Keratinocyte (primary cell): ENCODE measurements around the gene RANBP17.

Source experiments
- CTCF ChIP-seq, 3 experiments: IDR thresholded peaks in 1 of 3; conservative IDR thresholded peaks in 1 of 3; optimal IDR thresholded peaks in 1 of 3; 2 replicates in 2 of 3; 3 replicates in 1 of 3; pipeline versions ENCODE3 to v1.5.1; 2011; ENCODE audit warnings: low read length in 3 of 3, mild to moderate bottlenecking in 3 of 3, moderate library complexity in 2 of 3, control low read depth in 1 of 3, inconsistent platforms in 1 of 3; ENCODE audit not compliant: insufficient read depth in 2 of 3; ENCODE audit errors: extremely low read depth in 1 of 3
- EZH2 ChIP-seq: IDR thresholded peaks from one replicate; pipeline ENCODE4 v1.6.1; 2012; ENCODE audit warnings: inconsistent platforms, mild to moderate bottlenecking, low read length, moderate library complexity

- TF ChIP-seq CTCF (optimal IDR thresholded peaks at IDR 0.05 in 1 of 3, IDR thresholded peaks at IDR 0.05 in 1 of 3, conservative IDR thresholded peaks at IDR 0.05 in 1 of 3; ENCODE audit: extremely low read depth in 1 of 3, insufficient read depth in 2 of 3, low read length in 3 of 3), result no peak
- TF ChIP-seq EZH2, result no peak
Measured at GRCh38 chr5:170923910-170924620, 62.2 kb downstream of the RANBP17 start.
